ENCODE measurements around the gene ITPRIP.

Gene ITPRIP

DNA sequence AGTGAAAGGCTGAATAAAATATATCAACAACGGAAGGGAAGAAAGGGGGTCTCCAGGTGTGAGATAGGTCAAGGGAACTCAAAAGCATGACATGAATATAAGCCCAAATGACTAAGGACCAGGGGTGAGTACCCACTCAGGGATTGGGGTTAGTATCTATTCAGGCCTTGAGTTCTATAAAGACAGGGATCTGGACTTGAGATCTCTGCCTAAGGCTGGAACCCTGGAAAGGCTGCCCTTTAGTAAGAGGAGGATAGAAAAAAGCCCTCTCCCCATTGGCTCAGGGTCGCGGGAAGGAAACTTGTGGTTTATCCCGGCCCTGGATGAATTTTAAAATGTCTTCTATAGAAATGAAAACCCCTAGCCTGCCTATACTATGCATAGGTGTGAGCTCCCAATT, 2.4 kb upstream of the ITPRIP start:
- no peak for DNase-seq

- DNase-seq: no peak
These were observed 1.9 kb upstream of the ITPRIP start for GRCh38 chr10:104340111-104340526.

DNA sequence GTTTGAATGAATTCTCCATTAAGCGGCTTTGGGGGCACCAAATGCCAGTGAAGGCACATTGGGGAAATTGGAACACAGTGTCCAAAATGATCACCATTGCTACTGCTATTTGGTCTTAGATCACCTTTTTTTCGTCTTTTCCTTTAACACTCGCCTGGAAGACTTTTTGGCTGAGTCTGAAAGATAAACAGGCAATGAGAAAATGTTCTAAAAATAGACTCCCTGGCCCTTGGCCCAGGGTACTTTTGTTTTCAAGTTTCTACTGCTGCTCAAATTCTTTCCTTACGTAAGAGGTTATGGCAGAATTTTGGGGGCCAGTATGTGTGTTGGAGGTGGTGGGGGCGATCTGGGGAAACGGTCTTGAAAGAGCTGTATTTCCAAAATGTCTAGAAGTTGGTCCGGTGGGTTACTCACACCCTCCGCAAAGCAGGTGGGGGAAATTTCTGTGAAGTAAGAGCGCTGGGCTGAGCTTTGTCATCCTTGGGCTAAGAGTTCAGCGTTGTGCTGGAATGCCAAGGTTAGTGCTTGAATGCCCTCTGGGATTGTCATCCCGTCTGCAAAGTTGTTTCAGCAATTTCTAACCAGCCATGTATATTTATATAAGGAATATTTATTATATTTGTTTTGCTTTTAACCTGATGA, 1.3 kb upstream of the ITPRIP start:
- DNase-seq: peak; percentile 80

DNA sequence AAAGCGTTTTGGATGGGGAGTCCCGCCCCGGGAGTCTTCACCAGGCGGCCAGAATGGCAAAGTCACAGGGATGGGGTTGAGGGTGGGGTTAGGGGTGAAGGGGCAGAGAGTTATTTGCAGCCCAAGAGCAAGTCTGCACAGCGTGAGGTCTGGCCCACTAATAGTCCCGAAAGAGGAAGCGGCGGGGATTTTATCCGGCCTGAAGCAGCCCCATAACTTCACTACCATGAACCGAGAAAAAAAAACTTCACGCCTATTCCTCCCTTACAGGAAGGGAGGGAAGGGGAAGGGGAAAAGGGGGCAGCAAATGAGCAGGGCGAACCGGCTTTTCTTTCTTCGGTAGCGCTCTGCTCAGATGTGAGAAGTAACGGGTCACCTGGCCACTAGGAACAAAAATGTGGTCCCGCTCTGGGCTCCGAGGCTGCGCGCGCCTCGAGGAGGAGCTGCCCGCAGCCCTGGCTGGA, 712 bp downstream of the ITPRIP start:
- DNase-seq: no peak

GRCh38 chr10:104336821-104337467, 1.3 kb downstream of the ITPRIP start:
- peak; percentile 69 for DNase-seq

GRCh38 chr10:104334965-104335650, 3.2 kb downstream of the ITPRIP start:
- no peak for DNase-seq

DNA sequence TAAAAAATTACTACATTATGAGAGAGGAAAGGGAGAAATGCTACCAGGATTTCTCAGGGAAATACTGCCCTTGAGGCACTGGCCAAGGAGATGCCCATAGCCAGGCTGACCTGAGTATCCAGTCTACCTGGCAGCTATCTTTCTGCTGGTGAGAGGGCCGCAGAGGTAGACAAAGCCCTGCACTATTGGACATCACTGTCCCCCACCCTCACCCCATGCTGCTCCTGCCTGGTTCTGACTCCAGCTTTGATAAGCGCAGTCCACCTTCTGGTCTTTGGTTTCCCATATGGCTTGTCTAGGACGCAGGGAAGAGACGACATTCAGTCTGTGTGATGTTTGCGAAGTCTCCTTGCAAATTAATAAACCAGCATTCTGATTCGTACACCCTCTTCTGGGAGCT, 3.7 kb downstream of the ITPRIP start:
- no peak for DNase-seq

GRCh38 chr10:104333728-104334373, 4.4 kb downstream of the ITPRIP start:
- DNase-seq: no peak

- no peak for DNase-seq
These were observed 5.1 kb downstream of the ITPRIP start for GRCh38 chr10:104333032-104333727.

GRCh38 chr10:104332243-104333031, 5.8 kb downstream of the ITPRIP start:
- DNase-seq: peak; percentile 63

GRCh38 chr10:104331208-104331838, 6.9 kb downstream of the ITPRIP start:
- peak; percentile 68 for DNase-seq

DNA sequence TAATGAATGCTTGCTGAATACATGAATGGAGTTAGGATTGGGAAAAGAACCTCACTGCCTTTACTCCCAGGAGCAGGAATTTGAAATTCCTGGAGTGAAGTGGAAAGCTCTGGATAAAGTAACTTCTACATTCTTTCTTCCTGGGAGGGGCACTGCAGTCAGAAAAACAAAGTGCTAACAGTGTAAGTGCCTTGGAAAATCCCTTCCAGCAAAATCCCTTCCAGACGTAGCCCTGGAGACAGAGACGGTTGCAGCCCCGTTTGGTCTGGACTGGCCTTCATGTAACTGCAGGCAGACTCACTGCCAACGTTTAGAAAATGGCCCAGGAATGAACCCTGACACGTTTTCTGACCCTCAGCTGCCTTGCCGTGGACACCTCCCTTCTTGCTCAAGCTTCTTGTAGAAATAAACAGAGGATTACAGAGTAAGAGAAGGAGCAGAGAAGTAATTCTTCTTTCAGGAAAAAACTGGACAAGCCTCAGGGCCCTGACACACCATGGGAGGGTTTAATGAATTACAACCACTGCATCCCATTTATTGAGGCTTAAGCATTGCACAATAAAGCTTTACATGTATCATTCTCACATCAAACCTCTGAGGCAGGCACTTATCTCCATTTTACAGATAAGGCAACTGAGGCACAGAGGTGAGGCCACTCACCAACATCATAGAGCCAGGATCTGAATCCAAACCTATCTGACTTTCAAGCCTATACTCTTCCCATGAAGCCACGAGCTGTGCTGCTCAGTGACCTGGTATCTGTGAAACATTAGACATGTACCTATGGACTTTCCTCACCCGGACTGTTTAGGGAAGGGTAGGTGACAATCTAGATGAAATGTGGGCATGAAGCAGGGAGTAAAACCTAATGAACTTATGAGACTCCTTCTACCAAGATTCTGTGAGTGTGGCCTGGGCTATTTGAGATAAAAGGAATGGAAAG, 7.8 kb downstream of the ITPRIP start:
- DNase-seq: peak; percentile 77

GRCh38 chr10:104329735-104330134, 8.5 kb downstream of the ITPRIP start:
- peak; percentile 86 for DNase-seq

GRCh38 chr10:104328896-104329710, 9.2 kb downstream of the ITPRIP start:
- peak; percentile 91 for DNase-seq

DNA sequence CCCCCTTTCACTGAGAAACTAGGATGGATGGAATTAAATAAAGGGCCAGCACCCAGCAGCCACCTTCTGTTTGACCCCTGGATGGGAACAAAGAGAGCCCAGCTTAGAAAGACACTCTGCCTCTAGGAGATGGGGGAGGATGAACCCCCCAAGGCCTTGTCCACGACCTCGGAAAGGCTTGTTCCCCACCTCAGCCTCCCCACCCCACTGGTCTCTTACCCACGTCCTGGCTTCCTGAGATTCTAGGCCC, 9.7 kb downstream of the ITPRIP start:
- DNase-seq: no peak

DNA sequence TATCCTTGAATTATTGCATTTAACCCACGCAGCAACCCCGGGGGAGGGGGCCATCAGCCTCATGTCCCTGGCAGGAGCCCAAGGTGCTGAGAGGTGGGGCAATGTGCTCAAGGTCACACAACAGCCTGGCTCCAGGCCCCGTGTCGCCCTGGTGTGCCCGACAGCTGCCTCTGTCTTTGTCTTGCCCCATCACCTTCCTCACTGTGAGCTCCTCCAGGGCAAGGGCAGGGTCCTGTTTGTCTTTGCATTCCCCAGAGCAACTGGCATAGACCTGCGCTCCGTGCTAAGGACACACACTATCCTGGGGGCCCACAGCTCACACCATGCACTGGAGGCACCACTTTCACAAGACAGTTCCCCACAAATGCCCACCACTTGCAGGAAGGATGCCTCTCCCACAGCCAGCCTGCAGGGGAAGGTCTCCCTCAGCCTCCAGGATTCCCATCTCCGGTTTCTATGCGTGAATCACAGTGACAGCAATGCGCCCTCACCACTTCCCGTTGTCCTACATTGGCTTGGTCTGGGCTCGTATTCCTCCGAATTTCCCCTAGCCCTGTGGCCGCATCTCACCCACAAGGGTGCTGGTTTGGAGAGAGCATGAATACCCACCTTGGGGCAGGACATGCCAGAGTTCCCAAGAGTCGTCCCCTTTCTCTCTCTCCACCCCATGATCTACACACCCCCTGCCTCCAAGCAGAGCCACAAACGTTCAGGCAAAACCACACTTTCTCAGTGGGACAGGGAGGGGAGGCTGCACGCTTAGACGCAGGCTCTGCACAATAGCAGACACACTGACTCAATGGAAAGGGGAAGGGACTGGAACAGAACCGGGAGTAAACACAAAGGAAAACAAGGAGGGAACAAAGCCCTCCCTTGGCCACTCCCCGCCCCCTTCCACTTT, 10.3 kb downstream of the ITPRIP start:
- DNase-seq: peak; percentile 91

- DNase-seq: no peak
These were observed 11.2 kb downstream of the ITPRIP start for GRCh38 chr10:104326991-104327610.

Data from fibroblast of skin of right biceps (primary cell).